ENCODE data around the gene CRYBA2.

The CRYBA2 gene

DNA sequence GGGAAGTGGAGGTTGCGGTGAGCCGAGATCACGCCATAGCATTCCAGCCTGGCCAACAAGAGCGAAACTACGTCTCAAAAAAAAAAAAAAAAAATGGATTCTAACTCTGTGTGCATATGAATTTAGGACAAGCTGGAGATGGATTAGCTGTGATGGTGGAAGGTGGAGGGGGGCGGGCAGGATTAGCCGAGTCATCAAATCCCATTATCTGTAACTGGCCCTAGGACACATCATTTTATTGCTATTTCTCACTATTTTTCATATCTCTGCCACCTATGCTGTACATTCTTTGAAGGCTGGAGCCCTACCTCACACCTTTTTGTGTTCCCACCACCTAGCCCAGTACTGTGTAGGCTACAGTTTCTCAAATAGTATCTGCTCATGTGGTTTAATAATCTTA is 41.1 kb downstream of the CRYBA2 start:
- no peak for DNase-seq

DNA sequence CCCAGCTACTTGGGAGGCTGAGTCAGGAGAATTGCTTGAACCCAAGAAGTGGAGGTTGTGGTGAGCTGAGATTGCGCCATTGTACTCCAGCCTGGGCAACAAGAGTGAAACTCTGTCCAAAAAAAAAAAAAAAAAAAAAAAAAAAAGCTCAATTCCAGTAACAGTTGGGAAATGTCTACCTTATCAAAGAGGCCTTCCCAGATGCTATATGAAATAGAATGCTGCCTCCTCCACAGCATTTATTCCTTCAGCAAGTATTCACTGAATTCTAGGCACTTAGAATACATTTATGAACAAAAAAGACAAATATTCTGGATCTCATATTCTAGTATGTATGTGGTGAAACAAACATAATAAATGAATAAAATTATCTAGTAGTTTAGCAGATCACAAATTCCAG is 46.6 kb downstream of the CRYBA2 start:
- no peak for DNase-seq

DNA sequence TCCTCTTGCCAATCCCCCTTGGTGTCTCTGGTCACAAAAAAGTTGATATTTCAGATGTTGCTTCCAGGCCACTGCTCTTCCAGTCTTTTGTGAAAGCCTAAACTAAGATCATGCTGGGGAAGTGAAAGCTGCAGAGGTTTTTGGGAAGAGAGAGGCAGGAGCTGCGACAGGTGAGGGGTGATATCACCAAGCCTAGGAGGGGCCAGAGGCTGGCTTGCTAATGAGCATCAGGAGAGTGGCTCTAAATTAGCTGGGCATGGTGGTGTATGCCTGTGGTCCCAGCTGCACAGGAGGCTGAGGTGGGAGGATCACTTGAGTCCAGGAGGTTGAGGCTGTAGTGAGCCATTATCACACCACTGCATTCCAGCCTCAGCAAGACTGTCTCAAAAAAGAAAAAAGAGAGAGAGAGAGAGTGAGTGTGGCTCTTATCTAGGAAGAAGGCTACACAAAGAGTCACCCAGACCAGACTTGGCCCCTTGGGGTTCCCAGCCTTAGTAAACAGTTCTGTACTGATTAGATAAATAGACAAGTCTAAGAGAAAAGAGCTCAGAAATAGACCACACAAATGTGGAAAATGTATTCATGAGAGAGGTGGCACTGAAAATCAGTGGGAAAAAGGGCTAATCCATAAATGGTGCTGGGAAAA is 48.3 kb downstream of the CRYBA2 start:
- DNase-seq, result no peak
